GM18951 (cell line): Measurements from ENCODE around the gene LOC128125822.

Experiments used
- POLR2A ChIP-seq: IDR thresholded peaks from 4 replicates; pipeline ENCODE4 v1.6.1; 2011; ENCODE audit warnings: mild to moderate bottlenecking; ENCODE audit not compliant: insufficient read length, insufficient read depth; ENCODE audit errors: extremely low read depth
- in situ Hi-C: fragments of 300-500 bp; cut with MboI; formaldehyde crosslinking; loops from one replicate; pipeline ENCODE4 v1.12.0; 2022; ENCODE audit warnings: low sequenced_read_pairs, mixed read lengths, inconsistent platforms; ENCODE audit not compliant: unreplicated experiment

The LOC128125822 gene

DNA sequence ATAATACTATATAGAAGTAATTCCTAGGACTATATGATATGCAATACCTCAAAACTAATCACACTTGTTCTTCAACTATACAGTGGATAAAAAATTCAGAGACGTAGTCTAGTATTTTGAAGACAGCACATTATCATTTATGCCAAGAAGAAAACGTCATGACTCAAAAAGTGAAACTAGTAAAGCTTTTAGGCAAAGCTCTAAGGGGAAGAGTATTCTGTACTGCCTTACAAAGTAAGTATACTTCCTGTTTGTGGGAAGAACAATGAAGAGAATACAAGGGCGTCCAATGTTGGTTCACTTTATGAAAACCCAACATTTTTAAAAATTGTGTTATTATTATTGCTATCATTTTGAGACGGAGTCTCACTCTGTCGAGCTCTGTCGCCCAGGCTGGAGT, 27.9 kb downstream of the LOC128125822 start:
- no peak for TF ChIP-seq POLR2A
- in situ Hi-C loops, result no loop called here

DNA sequence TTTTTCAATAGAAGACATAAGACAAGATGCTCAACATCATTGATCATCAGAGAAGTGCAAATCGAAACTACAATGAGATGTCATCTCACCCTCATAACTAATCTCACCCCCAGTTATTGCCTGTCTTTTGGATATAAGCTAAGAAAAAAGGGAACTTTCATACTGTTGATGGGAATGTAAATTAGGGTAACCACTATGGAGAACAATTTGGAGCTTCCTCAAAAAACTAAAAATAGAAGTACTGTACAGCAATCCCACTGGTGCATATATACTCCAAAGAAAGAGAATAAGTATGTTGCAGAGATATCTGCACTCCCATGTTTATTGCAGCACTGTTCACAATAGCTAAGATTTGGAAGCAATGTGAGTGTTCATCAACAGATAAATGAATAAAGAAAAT, 37.0 kb downstream of the LOC128125822 start:
- TF ChIP-seq POLR2A, result no peak
- in situ Hi-C loops, result no loop called here

GRCh38 chr6:63610944-63611343, 38.7 kb downstream of the LOC128125822 start:
- in situ Hi-C loops, result no loop called here
- TF ChIP-seq POLR2A, result no peak

DNA sequence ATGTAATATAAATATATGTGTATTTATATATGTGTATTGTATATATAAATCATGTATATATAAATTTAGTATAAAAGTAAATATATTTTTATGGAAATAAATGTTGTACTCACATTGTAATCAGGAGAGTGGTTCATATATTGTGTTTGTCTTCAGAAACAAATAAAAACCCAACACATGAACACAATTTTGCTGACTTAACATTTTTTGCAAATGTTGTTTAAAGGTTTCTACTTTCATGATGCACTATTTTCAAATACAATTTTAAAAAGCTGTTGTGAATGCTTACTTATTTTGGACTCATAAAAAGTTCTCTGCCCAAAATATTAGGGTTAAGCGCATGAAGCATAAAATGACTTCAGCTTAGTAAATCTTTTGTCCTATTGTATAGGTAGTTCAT, 39.3 kb downstream of the LOC128125822 start:
- in situ Hi-C loops, result no loop called here
- TF ChIP-seq POLR2A, result no peak

DNA sequence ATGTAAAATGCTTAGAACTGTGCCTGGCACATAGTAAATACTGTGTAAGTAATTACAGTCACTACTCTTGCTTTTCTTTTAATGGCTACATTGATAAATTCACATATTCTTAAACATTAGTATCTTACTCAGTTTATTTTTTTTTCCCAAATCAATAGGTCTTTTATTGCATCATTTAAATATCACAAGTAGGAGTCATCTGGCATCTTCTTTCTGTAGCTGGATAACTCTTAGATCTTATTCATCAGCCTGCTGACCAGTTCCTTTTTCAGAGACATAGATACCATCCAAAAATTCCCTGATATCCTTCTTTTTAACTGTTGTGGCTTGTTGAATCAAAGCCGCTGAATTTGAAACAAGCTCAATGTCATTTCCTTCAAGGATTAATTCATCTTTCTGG, 43.3 kb downstream of the LOC128125822 start:
- TF ChIP-seq POLR2A, result no peak
- in situ Hi-C loops, result no loop called here
